IPS-18a (cell line): Measurements from ENCODE around the gene IQGAP2.
"Not testable (repeated sequence)": the region's sequence is repeated elsewhere in the genome, so short reads cannot be mapped to it uniquely, and the experiment has no call there.

Experiments used
- H3K27ac ChIP-seq: one replicate; pipeline ENCODE4 v1.5.1; 2013; ENCODE audit warnings: low read length
- H3K27me3 ChIP-seq: one replicate; pipeline ENCODE4 v1.6.1; 2013; ENCODE audit warnings: mild to moderate bottlenecking, low read length; ENCODE audit not compliant: control insufficient read depth, insufficient read depth
- H3K36me3 ChIP-seq: one replicate; pipeline ENCODE4 v1.6.1; 2013; ENCODE audit warnings: low read depth, low read length; ENCODE audit not compliant: control insufficient read depth
- H3K4me1 ChIP-seq: one replicate; pipeline ENCODE4 v1.6.1; 2013; ENCODE audit warnings: low read depth, low read length; ENCODE audit not compliant: control insufficient read depth
- H3K4me3 ChIP-seq: one replicate; pipeline ENCODE4 v1.5.1; 2013; ENCODE audit warnings: low read length
- H3K9ac ChIP-seq: one replicate; pipeline ENCODE4 v1.6.1; 2013; ENCODE audit warnings: mild to moderate bottlenecking, low read length, moderate library complexity
- H3K9me3 ChIP-seq: one replicate; pipeline ENCODE4 v1.6.1; 2013; ENCODE audit warnings: low read depth, low read length; ENCODE audit not compliant: control insufficient read depth

The IQGAP2 gene

GRCh38 chr5:76422742-76423141 is 19.7 kb downstream of the IQGAP2 start:
- Histone ChIP-seq H3K9me3 (no peaks in the 10 kb centered on the region), H3K4me1 (peaks cover 38% of the 10 kb centered on the region), H3K4me3 (no peak overlapping the region), H3K9ac (no peak overlapping the region), H3K27me3 (no peaks in the 10 kb centered on the region), H3K36me3 (no peaks in the 10 kb centered on the region), H3K27ac (no peak overlapping the region)

- H3K9ac ChIP-seq, result no peak overlapping the region
- H3K9me3 ChIP-seq, result no peaks in the 10 kb centered on the region
- H3K27me3 ChIP-seq, result no peaks in the 10 kb centered on the region
- no peaks in the 10 kb centered on the region for H3K36me3 ChIP-seq
- peaks cover 42% of the 10 kb centered on the region for H3K4me1 ChIP-seq
- H3K27ac ChIP-seq, result no peak overlapping the region
- H3K4me3 ChIP-seq, result no peak overlapping the region
Measured at GRCh38 chr5:76425146-76425545, 22.1 kb downstream of the IQGAP2 start.

DNA sequence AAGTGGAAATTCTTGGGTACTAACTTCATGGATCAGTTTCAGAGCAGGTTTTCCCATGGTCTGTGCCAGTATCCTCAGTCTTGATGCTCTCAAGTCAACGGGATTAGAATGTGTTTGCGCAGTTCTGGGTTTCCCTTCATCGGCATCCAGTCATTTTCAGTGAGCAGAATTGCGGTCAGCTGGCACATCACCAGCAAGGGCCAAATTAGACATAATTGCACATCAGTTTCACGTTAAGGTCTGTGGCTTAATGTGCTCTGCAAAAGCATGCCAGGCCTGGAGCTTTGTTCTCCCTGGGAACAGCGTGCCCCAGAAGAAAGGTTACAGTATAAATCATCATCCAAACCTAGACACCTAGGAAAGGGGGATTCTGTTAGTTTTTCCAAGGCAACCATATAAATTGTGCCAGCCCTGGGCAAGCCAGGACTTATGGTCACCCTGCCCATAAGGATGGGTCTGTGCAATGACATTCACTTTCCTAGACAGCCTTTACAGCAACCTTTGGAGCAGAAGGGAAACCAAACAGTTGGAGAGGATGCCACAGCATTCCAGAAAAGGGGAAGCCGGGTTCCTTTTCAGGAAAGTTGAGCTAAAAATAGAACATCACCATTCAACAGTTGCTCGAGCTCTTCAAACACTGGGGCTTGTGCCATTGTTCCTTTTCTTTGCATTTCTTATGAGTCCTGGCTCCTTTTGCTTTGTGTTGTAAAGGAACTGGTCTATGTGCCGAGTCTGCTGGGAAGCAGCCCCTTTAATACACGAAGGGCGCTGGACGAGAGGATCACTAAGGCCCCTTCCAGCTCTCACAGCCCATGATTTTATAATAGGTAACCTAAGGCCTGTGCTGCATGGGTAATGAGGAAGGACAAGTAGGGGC is 23.1 kb downstream of the IQGAP2 start:
- peak overlapping the region; percentile 39 for H3K9ac ChIP-seq
- peak overlapping the region; percentile 72 for H3K27ac ChIP-seq
- H3K4me3 ChIP-seq, result peak overlapping the region; percentile 36
- H3K9me3 ChIP-seq, result no peaks in the 10 kb centered on the region
- H3K27me3 ChIP-seq, result no peaks in the 10 kb centered on the region
- peaks cover 42% of the 10 kb centered on the region for H3K4me1 ChIP-seq
- H3K36me3 ChIP-seq, result no peaks in the 10 kb centered on the region

DNA sequence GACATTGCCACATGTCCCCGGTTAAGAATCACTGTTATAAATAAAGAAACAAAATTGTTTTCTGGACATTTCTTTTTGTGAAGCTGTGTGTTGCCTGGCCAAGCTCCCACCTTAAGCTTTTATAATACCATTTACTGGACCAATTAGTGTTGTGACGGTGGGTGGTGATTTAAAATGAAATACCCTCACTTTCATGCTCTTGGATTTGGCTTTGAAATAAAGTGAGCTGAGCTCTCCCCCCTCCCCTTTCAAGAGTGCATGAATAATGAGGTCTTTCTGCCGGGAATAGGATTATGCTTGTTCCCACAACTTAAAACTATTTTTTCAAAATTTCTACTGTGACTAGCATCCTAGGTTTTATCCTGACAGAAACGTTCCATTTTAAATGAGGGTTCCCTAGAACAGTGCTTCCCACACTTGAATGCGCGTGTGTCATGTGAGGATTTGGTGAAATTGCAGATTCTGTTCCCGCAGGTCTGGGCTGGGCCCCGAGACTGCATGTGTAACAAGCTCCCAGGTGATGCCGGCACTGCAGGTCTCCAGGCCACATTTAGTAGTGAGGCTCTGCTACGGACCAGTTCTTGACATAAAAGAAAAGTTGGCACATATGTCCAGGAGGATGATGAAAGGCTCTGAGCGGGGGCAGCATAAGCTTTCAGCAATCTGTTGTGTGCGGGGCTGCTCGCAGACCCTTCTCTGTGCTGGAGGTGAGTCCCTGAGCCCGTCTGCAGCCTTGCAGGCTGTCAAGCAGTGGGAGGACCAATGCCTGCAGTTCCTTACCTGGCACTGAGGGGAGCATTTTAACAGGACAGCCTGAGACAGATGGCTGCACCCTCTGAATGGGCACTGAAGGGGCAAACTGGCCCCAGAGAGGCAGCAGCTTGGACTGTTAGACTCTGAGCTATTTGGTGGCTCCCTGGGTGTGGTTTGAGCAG is 24.4 kb downstream of the IQGAP2 start:
- no peaks in the 10 kb centered on the region for H3K9me3 ChIP-seq
- H3K27me3 ChIP-seq, result no peaks in the 10 kb centered on the region
- H3K4me3 ChIP-seq, result peak overlapping the region; percentile 36
- H3K27ac ChIP-seq, result peak overlapping the region; percentile 72
- H3K36me3 ChIP-seq, result no peaks in the 10 kb centered on the region
- peak overlapping the region; percentile 39 for H3K9ac ChIP-seq
- H3K4me1 ChIP-seq, result peaks cover 38% of the 10 kb centered on the region

DNA sequence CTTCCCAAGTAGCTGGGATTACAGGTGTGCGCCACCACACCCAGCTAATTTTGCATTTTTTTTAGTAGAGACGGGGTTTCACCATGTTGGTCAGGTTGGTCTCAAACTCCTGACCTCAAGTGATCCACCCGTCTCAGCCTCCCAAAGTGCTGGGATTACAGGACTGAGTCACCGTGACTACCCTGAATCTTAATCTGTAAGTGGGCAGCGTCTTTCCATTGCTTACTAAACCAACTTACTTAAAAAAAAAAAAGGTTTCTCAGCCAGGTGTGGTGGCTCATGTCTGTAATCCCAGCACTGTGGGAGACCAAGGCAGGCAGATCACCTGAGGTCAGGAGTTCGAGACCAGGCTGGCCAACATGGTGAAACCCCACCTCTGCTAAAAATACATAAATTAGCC is 25.5 kb downstream of the IQGAP2 start:
- not testable (repeated sequence) for H3K36me3 ChIP-seq, H3K27me3 ChIP-seq, H3K9me3 ChIP-seq, H3K27ac ChIP-seq, H3K9ac ChIP-seq, H3K4me3 ChIP-seq
- peaks cover 48% of the 10 kb centered on the region for H3K4me1 ChIP-seq

DNA sequence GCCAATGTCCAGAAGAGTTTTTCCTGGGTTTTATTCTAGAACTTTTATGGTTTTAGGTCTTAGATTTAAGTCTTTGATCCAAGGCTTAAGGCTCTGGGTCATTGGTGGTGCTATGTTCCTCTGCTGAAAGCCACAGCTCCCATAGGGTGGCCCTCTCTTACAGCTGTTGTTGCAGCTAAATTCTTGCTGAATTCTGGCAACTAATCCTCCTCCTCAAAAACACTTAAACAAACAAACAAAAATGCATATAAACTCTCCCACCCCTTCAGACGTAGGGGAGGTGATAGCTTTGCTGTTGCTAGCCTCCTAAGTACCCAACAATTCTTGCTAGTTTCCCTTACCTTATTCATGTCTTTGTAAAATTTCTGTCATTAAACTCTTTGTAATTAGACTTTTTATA is 30.2 kb downstream of the IQGAP2 start:
- no peaks in the 10 kb centered on the region for H3K9me3 ChIP-seq
- peaks cover 11% of the 10 kb centered on the region for H3K4me1 ChIP-seq
- H3K4me3 ChIP-seq, result no peak overlapping the region
- H3K36me3 ChIP-seq, result no peaks in the 10 kb centered on the region
- no peaks in the 10 kb centered on the region for H3K27me3 ChIP-seq
- H3K27ac ChIP-seq, result no peak overlapping the region
- no peak overlapping the region for H3K9ac ChIP-seq

DNA sequence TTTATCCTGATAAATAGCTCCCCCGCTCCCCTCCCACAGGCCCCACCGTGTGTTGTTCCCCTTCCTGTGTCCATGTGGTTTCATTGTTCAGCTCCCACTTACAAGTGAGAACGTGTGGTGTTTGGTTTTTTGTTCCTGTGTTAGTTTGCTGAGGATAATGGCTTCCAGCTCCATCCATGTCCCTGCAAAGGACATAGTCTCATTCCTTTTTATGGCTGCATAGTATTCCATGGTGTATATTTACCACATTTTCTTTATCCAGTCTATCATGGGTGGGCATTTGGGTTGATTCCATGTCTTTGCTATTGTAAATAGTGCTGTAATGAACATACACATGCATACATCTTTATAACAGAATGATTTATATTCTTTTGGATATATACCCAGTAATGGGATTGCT is 34.4 kb downstream of the IQGAP2 start:
- H3K36me3 ChIP-seq, H3K27ac ChIP-seq, H3K9ac ChIP-seq, H3K27me3 ChIP-seq, H3K9me3 ChIP-seq, H3K4me3 ChIP-seq: not testable (repeated sequence)
- H3K4me1 ChIP-seq, result peaks cover 11% of the 10 kb centered on the region

DNA sequence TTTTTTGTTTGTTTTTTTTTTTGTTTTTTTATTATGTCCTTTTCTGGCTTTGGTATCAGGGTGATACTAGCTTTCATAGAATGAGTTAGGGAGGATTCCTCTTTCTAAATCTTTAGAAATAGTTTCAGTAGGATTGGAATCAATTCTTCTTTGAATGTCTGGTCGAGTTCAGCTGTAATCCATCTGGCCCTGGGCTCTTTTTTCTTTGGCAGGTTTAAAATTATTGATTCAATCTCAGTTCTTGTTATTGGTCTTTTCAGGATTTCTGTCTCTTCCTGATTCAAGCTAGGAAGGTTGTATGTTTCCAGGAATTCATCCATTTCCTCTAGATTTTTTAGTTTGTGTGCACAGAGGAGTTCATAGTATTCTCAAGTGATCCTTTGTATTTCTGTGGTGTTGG is 34.9 kb downstream of the IQGAP2 start:
- H3K4me1 ChIP-seq, result peaks cover 5% of the 10 kb centered on the region
- no peak overlapping the region for H3K9ac ChIP-seq
- H3K27me3 ChIP-seq, result no peaks in the 10 kb centered on the region
- H3K36me3 ChIP-seq, result no peaks in the 10 kb centered on the region
- H3K9me3 ChIP-seq, result no peaks in the 10 kb centered on the region
- no peak overlapping the region for H3K27ac ChIP-seq
- H3K4me3 ChIP-seq, result no peak overlapping the region

- no peak overlapping the region for H3K27ac ChIP-seq
- H3K9me3 ChIP-seq, result no peaks in the 10 kb centered on the region
- H3K36me3 ChIP-seq, result no peaks in the 10 kb centered on the region
- no peak overlapping the region for H3K9ac ChIP-seq
- H3K27me3 ChIP-seq, result no peaks in the 10 kb centered on the region
- no peaks in the 10 kb centered on the region for H3K4me1 ChIP-seq
- H3K4me3 ChIP-seq, result no peak overlapping the region
Measured at GRCh38 chr5:76439201-76439600, 36.1 kb downstream of the IQGAP2 start.

DNA sequence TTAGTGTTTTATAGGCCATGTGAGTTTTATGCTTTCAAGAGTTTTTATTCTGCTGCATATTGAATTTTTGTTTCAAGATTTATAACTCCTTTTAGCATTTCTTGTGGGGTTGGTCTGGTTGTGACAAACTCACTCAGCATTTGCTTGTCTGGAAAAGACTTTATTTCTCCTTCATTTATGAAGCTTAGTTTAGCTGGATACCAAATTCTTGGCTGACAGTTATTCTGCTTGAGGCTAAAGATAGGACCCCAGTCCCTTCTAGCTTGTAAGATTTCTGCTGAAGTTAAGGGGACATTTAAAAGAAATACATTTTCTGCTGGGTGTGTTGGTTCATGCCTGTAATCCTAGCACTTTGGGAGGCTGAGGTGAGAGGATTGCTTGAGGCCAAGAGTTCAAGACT is 36.8 kb downstream of the IQGAP2 start:
- Histone ChIP-seq H3K36me3 (no peaks in the 10 kb centered on the region), H3K4me3 (no peak overlapping the region), H3K27me3 (no peaks in the 10 kb centered on the region), H3K9me3 (no peaks in the 10 kb centered on the region), H3K9ac (no peak overlapping the region), H3K4me1 (no peaks in the 10 kb centered on the region), H3K27ac (no peak overlapping the region)

DNA sequence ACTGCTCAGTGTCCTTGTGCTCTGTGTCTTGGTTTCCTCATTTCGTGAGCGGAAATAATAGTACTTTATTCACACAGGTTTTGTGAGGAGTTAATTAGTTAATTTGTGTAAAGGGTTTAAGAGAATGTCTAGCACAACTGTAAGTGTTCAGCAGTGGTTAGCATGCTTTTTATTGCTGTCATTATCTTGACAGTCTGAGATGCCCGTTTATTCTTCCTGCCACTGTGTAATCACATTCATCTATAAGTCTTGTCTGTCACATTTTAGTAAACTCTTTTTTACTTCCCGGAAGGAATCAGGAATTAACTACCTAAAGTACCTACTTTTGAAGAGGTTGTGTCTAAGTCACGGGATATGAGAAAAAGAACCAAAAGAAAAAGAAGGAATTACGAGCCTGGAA is 38.0 kb downstream of the IQGAP2 start:
- no peaks in the 10 kb centered on the region for H3K4me1 ChIP-seq
- no peak overlapping the region for H3K4me3 ChIP-seq
- H3K27me3 ChIP-seq, result no peaks in the 10 kb centered on the region
- no peaks in the 10 kb centered on the region for H3K36me3 ChIP-seq
- no peak overlapping the region for H3K27ac ChIP-seq
- no peak overlapping the region for H3K9ac ChIP-seq
- no peaks in the 10 kb centered on the region for H3K9me3 ChIP-seq
